Epithelial cell of esophagus (primary cell): ENCODE measurements around the gene GYPC.

Experiments
- DNase-seq: peaks from one replicate; pipeline ENCODE4 v3.0.0; 2010; ENCODE audit warnings: low read depth
- H3K4me3 ChIP-seq: 2 replicates; pipeline ENCODE4 v1.5.1; 2011; ENCODE audit warnings: mild to moderate bottlenecking, low read length, control low read depth
- TF ChIP-seq, protein P1 (sequence below): IDR thresholded peaks from 2 replicates; pipeline ENCODE4 v1.5.1; 2011; ENCODE audit warnings: low read depth, mild to moderate bottlenecking, low read length, control low read depth, inconsistent platforms; ENCODE audit not compliant: insufficient read depth; ENCODE audit errors: missing control alignments

Gene GYPC, protein sequence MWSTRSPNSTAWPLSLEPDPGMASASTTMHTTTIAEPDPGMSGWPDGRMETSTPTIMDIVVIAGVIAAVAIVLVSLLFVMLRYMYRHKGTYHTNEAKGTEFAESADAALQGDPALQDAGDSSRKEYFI

DNA sequence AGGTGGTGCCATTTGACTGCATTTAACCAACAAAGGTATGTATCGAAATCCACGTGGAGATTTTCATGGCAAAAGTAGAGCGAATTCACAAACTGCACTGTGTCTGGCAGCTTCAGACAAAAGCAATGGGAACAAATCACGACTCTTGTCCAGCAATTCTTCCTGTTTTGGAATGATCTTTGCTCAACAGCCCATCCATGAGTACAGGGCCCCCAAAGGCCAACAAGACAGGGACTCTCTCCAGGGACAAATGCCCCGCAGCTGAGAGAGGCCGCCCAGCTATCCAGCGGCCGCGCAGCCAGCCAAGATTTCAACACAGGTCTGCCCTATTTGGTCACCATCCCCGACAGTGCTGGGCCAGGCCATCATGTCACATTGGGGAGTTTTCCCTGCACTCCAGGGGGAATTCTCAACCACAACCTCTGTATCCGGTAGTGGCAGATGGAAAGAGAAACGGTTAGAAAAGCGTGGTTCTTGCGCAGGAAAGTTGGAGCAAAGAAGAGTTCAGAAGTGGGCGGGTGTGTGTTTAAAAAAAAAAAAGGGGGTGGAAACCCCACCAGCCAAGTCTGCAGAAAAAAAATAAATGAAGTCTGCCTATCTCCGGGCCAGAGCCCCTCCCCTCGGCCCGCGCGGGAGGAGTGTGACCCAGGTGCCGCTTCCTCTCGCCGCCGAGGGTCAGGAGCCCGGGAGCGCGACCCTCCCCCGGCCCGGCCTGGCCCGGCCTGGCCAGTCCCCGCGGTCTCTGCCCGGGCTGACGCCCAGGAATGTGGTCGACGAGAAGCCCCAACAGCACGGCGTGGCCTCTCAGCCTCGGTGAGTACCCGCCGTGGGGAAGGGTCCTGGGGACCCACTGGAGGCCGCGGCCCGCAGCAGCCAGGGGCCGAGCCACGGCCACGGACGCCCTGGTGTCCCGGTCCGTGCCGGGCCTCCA is at the start of gene GYPC:
Gene GYPC (plus strand): TSS at position 659 of the 931 bp plus-strand sequence. CDS start 106 bp downstream, at position 765.
- DNase-seq: no peak
- peak within 1 kb of the TSS; percentile 16 for H3K4me3 ChIP-seq
- TF ChIP-seq, protein P1, sequence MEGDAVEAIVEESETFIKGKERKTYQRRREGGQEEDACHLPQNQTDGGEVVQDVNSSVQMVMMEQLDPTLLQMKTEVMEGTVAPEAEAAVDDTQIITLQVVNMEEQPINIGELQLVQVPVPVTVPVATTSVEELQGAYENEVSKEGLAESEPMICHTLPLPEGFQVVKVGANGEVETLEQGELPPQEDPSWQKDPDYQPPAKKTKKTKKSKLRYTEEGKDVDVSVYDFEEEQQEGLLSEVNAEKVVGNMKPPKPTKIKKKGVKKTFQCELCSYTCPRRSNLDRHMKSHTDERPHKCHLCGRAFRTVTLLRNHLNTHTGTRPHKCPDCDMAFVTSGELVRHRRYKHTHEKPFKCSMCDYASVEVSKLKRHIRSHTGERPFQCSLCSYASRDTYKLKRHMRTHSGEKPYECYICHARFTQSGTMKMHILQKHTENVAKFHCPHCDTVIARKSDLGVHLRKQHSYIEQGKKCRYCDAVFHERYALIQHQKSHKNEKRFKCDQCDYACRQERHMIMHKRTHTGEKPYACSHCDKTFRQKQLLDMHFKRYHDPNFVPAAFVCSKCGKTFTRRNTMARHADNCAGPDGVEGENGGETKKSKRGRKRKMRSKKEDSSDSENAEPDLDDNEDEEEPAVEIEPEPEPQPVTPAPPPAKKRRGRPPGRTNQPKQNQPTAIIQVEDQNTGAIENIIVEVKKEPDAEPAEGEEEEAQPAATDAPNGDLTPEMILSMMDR: no peak

DNA sequence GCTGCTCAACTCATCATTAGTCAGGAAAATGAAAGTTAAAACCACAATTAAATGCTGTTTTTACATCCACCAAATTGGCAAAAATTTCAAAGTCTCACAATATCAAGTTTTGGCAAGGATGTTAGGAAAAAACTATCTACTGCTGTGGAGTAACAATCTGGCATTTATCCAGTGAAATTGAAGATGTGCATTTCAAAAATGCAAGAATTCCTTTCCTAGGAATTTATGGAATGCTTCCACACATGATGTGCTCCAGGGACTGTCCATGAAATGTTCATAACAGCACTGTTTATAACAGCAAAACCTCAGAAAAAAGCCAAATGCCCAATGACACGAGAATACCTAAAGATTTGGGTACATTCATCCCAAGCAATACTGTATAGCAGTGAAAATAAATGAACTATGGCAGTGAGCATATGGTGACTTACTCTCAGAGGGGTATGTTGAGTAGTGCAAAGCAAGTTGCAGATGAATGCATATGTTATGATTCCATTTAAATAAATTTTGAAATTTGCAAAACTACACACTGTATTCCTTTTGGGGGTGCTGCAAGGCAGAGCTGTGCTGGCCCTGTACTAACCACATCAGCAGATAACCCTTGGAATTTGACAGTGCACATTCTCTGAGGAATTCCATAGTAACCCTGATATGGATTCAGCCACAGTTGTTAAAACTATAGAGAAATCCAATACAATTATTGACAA is 41.3 kb upstream of the GYPC start:
- no peak overlapping the region for H3K4me3 ChIP-seq
- TF ChIP-seq, protein P1: no peak
- DNase-seq: no peak

DNA sequence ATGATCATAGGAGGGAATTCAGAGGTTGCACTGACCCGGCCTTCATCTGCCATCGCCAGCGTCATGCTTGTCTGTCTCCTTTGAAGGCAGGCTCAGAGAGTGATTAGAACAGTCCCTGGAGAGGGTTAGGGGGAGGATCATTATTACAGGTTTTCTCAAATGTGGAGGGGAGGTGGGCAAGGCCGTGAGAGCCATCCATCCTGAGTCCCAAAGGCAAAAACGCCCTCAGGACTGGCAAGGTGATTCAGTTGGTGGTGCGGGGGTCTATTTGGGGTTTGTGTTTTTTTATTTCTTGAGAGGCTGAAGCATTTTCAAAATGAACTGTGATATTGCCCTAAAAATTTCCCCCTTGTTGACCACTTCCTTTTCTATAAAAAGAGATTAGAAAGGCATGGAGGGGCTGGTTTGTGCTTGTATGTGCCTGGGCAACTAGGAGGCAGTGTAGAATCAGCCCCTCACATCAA is 39.3 kb upstream of the GYPC start:
- no peak overlapping the region for H3K4me3 ChIP-seq
- no peak for DNase-seq
- TF ChIP-seq, protein P1: no peak

DNA sequence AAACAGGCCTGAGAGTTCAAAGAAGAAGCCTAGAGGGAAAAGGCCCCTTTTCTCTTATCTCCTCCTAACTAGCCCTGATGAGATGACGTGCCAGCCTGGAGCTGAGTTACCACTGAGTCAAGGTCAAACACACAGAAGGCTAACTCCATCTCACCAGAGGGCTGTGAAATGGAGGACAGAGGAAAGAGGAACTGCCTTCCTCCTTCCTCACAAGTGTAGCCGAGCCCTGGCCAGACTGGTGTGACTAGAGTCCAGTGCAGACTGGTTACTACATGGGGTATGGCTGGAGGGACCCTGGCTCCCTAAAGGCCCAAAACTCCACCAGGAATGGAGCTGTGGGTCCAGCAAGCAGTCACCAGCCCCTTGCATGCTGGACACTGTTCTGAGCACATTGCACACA is 35.7 kb upstream of the GYPC start:
- TF ChIP-seq, protein P1: no peak
- no peak overlapping the region for H3K4me3 ChIP-seq
- DNase-seq: no peak

DNA sequence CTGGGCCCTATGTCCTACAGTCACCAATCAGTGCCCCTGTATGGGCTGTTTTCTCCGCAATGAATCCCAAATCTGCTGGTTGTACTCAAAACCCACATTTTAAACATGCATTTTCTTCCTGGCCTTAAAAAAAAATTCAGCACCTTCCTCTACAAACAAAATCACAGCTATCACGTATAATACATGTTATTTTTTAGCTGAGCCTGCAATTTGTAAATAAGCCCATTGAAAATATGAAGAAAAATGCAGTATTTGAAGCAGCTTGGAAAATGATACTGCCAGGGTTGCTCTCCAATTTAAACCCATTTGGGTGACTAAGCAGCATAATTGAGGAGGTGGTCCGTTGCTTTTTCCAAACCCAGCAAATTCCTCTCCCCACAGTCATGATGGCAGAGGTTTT is 33.0 kb upstream of the GYPC start:
- DNase-seq: no peak
- H3K4me3 ChIP-seq: no peak overlapping the region
- TF ChIP-seq, protein P1: no peak

DNA sequence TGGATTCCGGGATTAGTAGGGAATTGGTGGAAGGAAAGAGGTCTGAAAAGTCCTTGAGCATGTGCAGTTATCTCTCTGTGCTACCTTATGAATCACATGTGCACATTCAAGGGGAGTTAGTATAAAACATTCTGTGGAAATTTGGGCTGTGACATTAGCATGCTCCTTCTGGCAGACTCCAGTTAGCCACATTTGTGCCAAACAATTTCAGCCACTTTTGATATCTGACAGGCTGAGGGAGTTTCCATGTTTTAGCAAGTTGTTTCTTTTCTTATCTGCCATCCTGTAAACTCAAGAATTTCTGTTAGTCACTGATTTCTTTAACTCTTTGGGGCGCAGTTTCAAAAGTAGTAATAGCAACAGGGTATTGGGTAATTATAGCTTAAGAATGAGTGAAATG is 28.3 kb upstream of the GYPC start:
- TF ChIP-seq, protein P1: no peak
- DNase-seq: no peak

More for the DNA sequence above, 28.3 kb upstream of the GYPC start:
- no peak overlapping the region for H3K4me3 ChIP-seq
